H1 (cell line): ENCODE measurements around the gene TAMM41. TPM values are rescaled to one million over a fixed set of nuclear protein-coding genes. Genes with fewer than 3 reads are reported as not detected.

ENCODE experiments used
- CTCF ChIA-PET: fragments of 300-600 bp; sonication (Branson Sonifier 250); formaldehyde crosslinking; loops from one replicate; lab custom pipeline; 2021; ENCODE audit not compliant: partially characterized antibody; lab: Charles Lee
- POLR2A ChIA-PET: fragments of 300-600 bp; sonication (Branson Sonifier 250); formaldehyde crosslinking; loops from one replicate; lab custom pipeline; 2021; ENCODE audit warnings: inconsistent platforms; ENCODE audit not compliant: partially characterized antibody; lab: Charles Lee
- DNase-seq, 2 experiments: peaks; one replicate each; pipeline versions ENCODE4 v3.0.0 to v3.0.0-alpha.2; 2010 to 2022; ENCODE audit warnings: low spot score in 2 of 2, low read depth in 1 of 2, mixed read lengths in 1 of 2
- FAIRE-seq: peaks from 2 replicates; lab custom pipeline; 2011; peaks lifted over from hg19 to GRCh38; lab: Jason Lieb, UNC
- H2AFZ ChIP-seq: 2 replicates; pipeline ENCODE4 v1.8.1; 2012; ENCODE audit warnings: low read length, inconsistent platforms
- H2AK5ac ChIP-seq: 2 replicates; pipeline ENCODE4 v1.6.1; 2013; ENCODE audit warnings: low read depth, low read length
- H2BK120ac ChIP-seq: replicated peaks from 2 replicates; pipeline ENCODE3; 2013; ENCODE audit warnings: low read depth, low read length, inconsistent platforms
- H2BK12ac ChIP-seq: 2 replicates; pipeline ENCODE4 v1.6.1; 2013; ENCODE audit warnings: low read depth, low read length
- H2BK15ac ChIP-seq: 2 replicates; pipeline ENCODE4 v1.6.1; 2013; ENCODE audit warnings: low read length
- H2BK20ac ChIP-seq: 2 replicates; pipeline ENCODE4 v1.6.1; 2013; ENCODE audit warnings: low read length
- H2BK5ac ChIP-seq: 2 replicates; pipeline ENCODE4 v1.6.1; 2013; ENCODE audit warnings: low read depth, low read length
- H3K14ac ChIP-seq: 2 replicates; pipeline ENCODE4 v1.6.1; 2013; ENCODE audit warnings: inconsistent platforms; ENCODE audit not compliant: insufficient read length
- H3K18ac ChIP-seq: 2 replicates; pipeline ENCODE4 v1.6.1; 2013; ENCODE audit warnings: low read length; ENCODE audit errors: extremely low read depth
- H3K23ac ChIP-seq: 2 replicates; pipeline ENCODE4 v1.6.1; 2013; ENCODE audit warnings: inconsistent platforms; ENCODE audit not compliant: insufficient read length
- H3K23me2 ChIP-seq: 2 replicates; pipeline ENCODE4 v1.6.1; 2013; ENCODE audit warnings: low read depth, low read length
- H3K27ac ChIP-seq: 2 replicates; pipeline ENCODE4 v1.6.1; 2011; ENCODE audit warnings: low read depth, low read length, inconsistent platforms
- H3K27me3 ChIP-seq, 4 experiments: replicated peaks in 1 of 4; 1 replicate in 1 of 4; 2 replicates in 3 of 4; pipeline versions ENCODE4 v1.6.1 to v1.8.1; 2011 to 2013; ENCODE audit warnings: low read length in 3 of 4, mild to moderate bottlenecking in 3 of 4, inconsistent platforms in 2 of 4, mixed read lengths in 2 of 4, moderate library complexity in 1 of 4; ENCODE audit not compliant: control insufficient read depth in 3 of 4, insufficient read depth in 3 of 4; ENCODE audit errors: extremely low read depth in 1 of 4
- H3K36me3 ChIP-seq, 4 experiments: 2 replicates each; pipeline versions ENCODE4 v1.6.1 to v1.8.1; 2011 to 2013; ENCODE audit warnings: mild to moderate bottlenecking in 4 of 4, low read length in 3 of 4, moderate library complexity in 2 of 4, control low read depth in 1 of 4, inconsistent platforms in 1 of 4; ENCODE audit not compliant: insufficient read depth in 4 of 4, control insufficient read depth in 2 of 4
- H3K4ac ChIP-seq: replicated peaks from 2 replicates; pipeline ENCODE3; 2013; ENCODE audit warnings: low read length, low read depth, mixed read lengths, inconsistent platforms; ENCODE audit not compliant: insufficient read length
- H3K4me1 ChIP-seq, 4 experiments: replicated peaks in 1 of 4; 1 replicate in 1 of 4; 2 replicates in 3 of 4; pipeline versions ENCODE4 v1.6.1 to v1.8.1; 2011 to 2013; ENCODE audit warnings: low read length in 3 of 4, inconsistent platforms in 2 of 4, mixed read lengths in 1 of 4; ENCODE audit not compliant: insufficient read depth in 4 of 4, control insufficient read depth in 3 of 4
- H3K4me2 ChIP-seq, 2 experiments: 2 replicates each; pipeline versions ENCODE4 v1.6.1 to v1.8.1; 2011 to 2013; ENCODE audit warnings: low read depth in 2 of 2, low read length in 2 of 2, control low read depth in 1 of 2, inconsistent platforms in 1 of 2, mild to moderate bottlenecking in 1 of 2; ENCODE audit not compliant: insufficient read depth in 1 of 2
- H3K4me3 ChIP-seq, 4 experiments: fragments of 200-600, 300-600 bp in 1 of 4; sonication (generic), shearing (Covaris generic), sonication (Bioruptor Twin) in 1 of 4; 2 replicates each; pipeline versions ENCODE4 v1.5.1 to v1.8.1; 2011 to 2016; ENCODE audit warnings: low read length in 4 of 4, low read depth in 3 of 4, control low read depth in 2 of 4, inconsistent platforms in 2 of 4, mild to moderate bottlenecking in 2 of 4, mixed read lengths in 1 of 4, moderate library complexity in 1 of 4; ENCODE audit not compliant: insufficient read depth in 2 of 4; ENCODE audit errors: extremely low read depth in 1 of 4
- H3K56ac ChIP-seq: replicated peaks from 2 replicates; pipeline ENCODE3; 2013; ENCODE audit warnings: low read depth, mild to moderate bottlenecking, mixed read lengths, low read length, inconsistent platforms; ENCODE audit not compliant: insufficient read length
- H3K79me1 ChIP-seq: 2 replicates; pipeline ENCODE4 v1.6.1; 2013; ENCODE audit warnings: low read depth, low read length, control low read depth
- H3K79me2 ChIP-seq, 2 experiments: 2 replicates each; pipeline versions ENCODE4 v1.6.1 to v1.8.1; 2012 to 2013; ENCODE audit warnings: low read length in 2 of 2, mild to moderate bottlenecking in 2 of 2, inconsistent platforms in 1 of 2; ENCODE audit not compliant: insufficient read depth in 2 of 2, control insufficient read depth in 1 of 2
- H3K9ac ChIP-seq, 4 experiments: replicated peaks in 1 of 4; 1 replicate in 1 of 4; 2 replicates in 3 of 4; pipeline versions ENCODE4 v1.6.1 to v1.8.1; 2011 to 2013; ENCODE audit warnings: low read depth in 3 of 4, low read length in 3 of 4, control low read depth in 2 of 4, mild to moderate bottlenecking in 2 of 4, moderate library complexity in 2 of 4, inconsistent platforms in 1 of 4; ENCODE audit errors: extremely low read depth in 1 of 4
- H3K9me3 ChIP-seq, 2 experiments: 2 replicates each; pipeline versions ENCODE4 v1.6.1 to v1.8.1; 2012 to 2013; ENCODE audit warnings: mild to moderate bottlenecking in 2 of 2, moderate library complexity in 2 of 2, control low read depth in 1 of 2, inconsistent platforms in 1 of 2, low read depth in 1 of 2, low read length in 1 of 2, mixed read lengths in 1 of 2; ENCODE audit not compliant: insufficient read depth in 2 of 2
- H4K20me1 ChIP-seq, 2 experiments: replicated peaks in 1 of 2; 2 replicates each; pipeline versions ENCODE3 to v1.8.1; 2011 to 2013; ENCODE audit warnings: inconsistent platforms in 2 of 2, low read length in 2 of 2, mild to moderate bottlenecking in 1 of 2; ENCODE audit not compliant: insufficient read depth in 2 of 2, control insufficient read depth in 1 of 2
- H4K5ac ChIP-seq: 2 replicates; pipeline ENCODE4 v1.6.1; 2013; ENCODE audit warnings: low read length, low read depth, mixed read lengths, inconsistent platforms; ENCODE audit not compliant: insufficient read length
- H4K8ac ChIP-seq: 2 replicates; pipeline ENCODE4 v1.8.0; 2013; ENCODE audit warnings: mild to moderate bottlenecking, moderate library complexity, low read length, inconsistent platforms; ENCODE audit not compliant: insufficient read depth; ENCODE audit errors: extremely low read depth
- H4K91ac ChIP-seq: replicated peaks from 2 replicates; pipeline ENCODE3; 2013; ENCODE audit warnings: low read length, mixed read lengths, inconsistent platforms; ENCODE audit not compliant: insufficient read length
- CEBPB ChIP-seq: IDR thresholded peaks from 2 replicates; pipeline ENCODE4 v1.6.1; 2012; ENCODE audit warnings: low read depth, low read length
- SAP30 ChIP-seq: fragments of 300-600 bp; sonication (generic); IDR thresholded peaks from 2 replicates; pipeline ENCODE4 v1.7.1; 2012; ENCODE audit warnings: low read length, moderate library complexity, mild to moderate bottlenecking, inconsistent platforms; ENCODE audit not compliant: insufficient read depth, insufficient replicate concordance
- WGBS, 2 experiments: shearing (Covaris generic) in 1 of 2; methylation state at CpG; one replicate each; pipeline versions ENCODE4 v1.1.6 to v1.1.7; 2013 to 2015; ENCODE audit warnings: low lambda C conversion rate in 2 of 2, mixed read lengths in 2 of 2, inconsistent platforms in 1 of 2, low coverage in 1 of 2, missing lambda C conversion rate in 1 of 2; ENCODE audit not compliant: insufficient replicate concordance in 2 of 2, insufficient coverage in 1 of 2, insufficient read length in 1 of 2; ENCODE audit errors: extremely low coverage in 1 of 2, missing lambda C conversion rate in 1 of 2; 5-methylcytosine and 5-hydroxymethylcytosine counted together
- polyA plus RNA-seq, 7 experiments: library from polyadenylated mRNA; depleted of rRNA in 3 of 7; stranded (reverse) in 5 of 7; unstranded in 2 of 7; fragments of >200 nt in 5 of 7; fragments of 200-250 nt in 2 of 7; gene quantifications; 1 replicate in 5 of 7; 2 replicates in 1 of 7; 4 replicates in 1 of 7; pipeline versions ENCODE4 v1.2.1 to v1.2.3, GENCODE V29; 2011 to 2013; ENCODE audit warnings: missing spikeins in 2 of 7, mixed read lengths in 2 of 7
- total RNA-seq: library from RNA; stranded (reverse); fragmentation: NEBNext Ultra II Directional; extraction: Animal tissue kit (Norgen Biotek cat#: 25700); gene quantifications from 2 replicates; pipeline ENCODE4 v1.2.1, GENCODE V29; 2021

The TAMM41 gene
- total and polyA plus RNA-seq, 2 of the 8 experiments (the other 6 are each of a cell fraction or from before 2014, with no cell fraction given): 16.9 to 22.5 TPM

DNA sequence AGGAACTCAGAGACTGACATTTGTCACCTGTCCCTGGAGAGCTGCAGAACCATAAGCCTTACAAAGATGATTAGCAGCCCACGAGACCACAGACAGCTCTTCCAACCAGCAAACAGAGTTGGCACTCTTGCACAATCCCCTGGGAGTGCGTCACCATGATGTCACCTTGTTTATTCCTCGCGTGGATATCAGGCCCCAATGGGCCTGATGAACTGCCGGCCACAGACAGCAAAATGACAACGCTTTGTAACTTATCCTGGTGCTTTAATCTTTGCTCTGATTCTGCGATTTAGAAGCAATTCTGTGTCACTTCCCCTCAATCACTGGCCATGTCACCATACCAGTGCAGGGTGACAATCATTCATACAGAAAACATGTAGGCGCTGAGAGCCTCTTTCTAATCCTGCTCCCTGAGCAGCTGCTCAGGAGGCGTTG, 89.2 kb downstream of the TAMM41 start:
- H2AFZ ChIP-seq: no peak overlapping the region
- H4K91ac ChIP-seq: no peak overlapping the region
- H4K20me1 ChIP-seq: no peaks in the 10 kb centered on the region
- TF ChIP-seq SAP30 (no peak), CEBPB (peak; percentile 22; the same call in 1 of the 2 replicates)
- TF ChIP-seq, all 59 proteins: peak for 1
- ChIA-PET CTCF (interaction anchor here (0.6 to 2.3 kb wide), 5 partner anchors 8 to 328 kb away, joined by 3 to 9 read pairs (median 4); no protein-coding TSS in a partner anchor), POLR2A (no interaction called here)
- no peak overlapping the region for H3K18ac ChIP-seq
- H2BK5ac ChIP-seq: no peak overlapping the region
- H2AK5ac ChIP-seq: no peak overlapping the region
- 0 out of 2 replicates have a peak overlapping the region, but pooled peaks have one; percentile 38 for H4K8ac ChIP-seq
- no peak overlapping the region for H2BK20ac ChIP-seq
- 85% methylated on average over 9 of the region's 9 CpGs; no CpG with 5 or more reads in 1 of the 2 experiments for WGBS, 2 experiments
- no peak for DNase-seq
- no peak overlapping the region for H3K14ac ChIP-seq
- no peak overlapping the region for H2BK120ac ChIP-seq
- no peaks in the 10 kb centered on the region for H3K27me3 ChIP-seq
- H3K9me3 ChIP-seq: no peaks in the 10 kb centered on the region
- H3K4me3 ChIP-seq: no peak overlapping the region
- no peak overlapping the region for H4K5ac ChIP-seq
- H3K79me2 ChIP-seq: no peaks in the 10 kb centered on the region
- H3K56ac ChIP-seq: no peak overlapping the region
- no peak overlapping the region for H3K23ac ChIP-seq
- H3K4me1 ChIP-seq: no peaks in the 10 kb centered on the region; a peak in 1 of 7 replicates
- H3K4me2 ChIP-seq: no peak overlapping the region
- H3K23me2 ChIP-seq: no peaks in the 10 kb centered on the region
- H3K27ac ChIP-seq: no peak overlapping the region
- no peak overlapping the region for H3K9ac ChIP-seq
- no peak overlapping the region for H2BK15ac ChIP-seq
- no peaks in the 10 kb centered on the region for H3K79me1 ChIP-seq
- H3K36me3 ChIP-seq: no peaks in the 10 kb centered on the region
- no peak overlapping the region for H2BK12ac ChIP-seq
- no peak for FAIRE-seq
- no peak overlapping the region for H3K4ac ChIP-seq
